MG63 (cell line): ENCODE results near the gene ST6GALNAC2. TPM values are rescaled to one million over a fixed set of nuclear protein-coding genes. Genes with fewer than 3 reads are reported as not detected.
"Not testable (repeated sequence)": the region's sequence is repeated elsewhere in the genome, so short reads cannot be mapped to it uniquely, and the experiment has no call there.

Source experiments
- DNase-seq: peaks from one replicate; pipeline ENCODE4 v3.0.0-alpha.2; 2020
- H3K27me3 ChIP-seq: fragments of 250-450 bp; sonication (Bioruptor Pico); 2 replicates; pipeline ENCODE4 v1.5.1; 2020; ENCODE audit warnings: mild to moderate bottlenecking, moderate library complexity
- H3K36me3 ChIP-seq: fragments of 250-450 bp; sonication (Bioruptor Pico); 2 replicates; pipeline ENCODE4 v1.5.1; 2020; ENCODE audit warnings: mild to moderate bottlenecking, moderate library complexity
- H3K4me3 ChIP-seq: fragments of 250-450 bp; sonication (Bioruptor Pico); 2 replicates; pipeline ENCODE4 v1.5.1; 2020; ENCODE audit warnings: mild to moderate bottlenecking, moderate library complexity
- H3K9me3 ChIP-seq: fragments of 250-450 bp; sonication (Bioruptor Pico); 2 replicates; pipeline ENCODE4 v1.5.1; 2020; ENCODE audit warnings: mild to moderate bottlenecking, moderate library complexity
- total RNA-seq: library from RNA; depleted of rRNA; stranded (reverse); fragments of >200 nt; shearing (Covaris generic); gene quantifications from 2 replicates; pipeline ENCODE4 v1.2.3, GENCODE V29; 2014; ENCODE audit warnings: low replicate concordance

Gene ST6GALNAC2
- total RNA-seq, 1 experiment from 2014 or later = 0.30 TPM

DNA sequence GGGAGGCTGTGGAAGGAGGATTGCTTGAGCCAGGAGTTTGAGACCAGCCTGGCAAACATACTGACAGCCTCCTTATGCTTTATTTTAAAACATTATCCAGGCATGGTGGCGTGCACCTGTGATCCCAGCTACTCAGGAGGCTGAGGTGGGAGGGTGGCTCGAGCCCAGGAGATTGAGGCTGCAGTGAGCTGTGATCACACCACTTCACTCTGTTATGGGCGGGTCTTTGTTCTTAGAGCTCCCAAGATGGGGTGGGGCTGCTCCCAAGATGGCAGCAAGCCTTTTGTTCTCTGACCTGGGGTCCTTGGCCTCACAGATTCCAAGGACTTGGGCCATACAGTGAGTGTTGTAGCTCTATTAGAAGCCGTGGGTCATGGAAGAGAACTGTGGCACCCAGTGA is 26.1 kb upstream of the ST6GALNAC2 start:
- Histone ChIP-seq H3K4me3 (no peak overlapping the region), H3K36me3 (no peaks in the 10 kb centered on the region), H3K27me3 (no peaks in the 10 kb centered on the region), H3K9me3 (no peaks in the 10 kb centered on the region; the same call in 1 of the 2 replicates)
- no peak for DNase-seq

GRCh38 chr17:76611080-76611749 is 25.6 kb upstream of the ST6GALNAC2 start:
- not testable (repeated sequence) for H3K9me3 ChIP-seq, H3K4me3 ChIP-seq, H3K36me3 ChIP-seq, H3K27me3 ChIP-seq, DNase-seq

GRCh38 chr17:76606685-76607084 is 21.0 kb upstream of the ST6GALNAC2 start:
- not testable (repeated sequence) for H3K27me3 ChIP-seq, H3K9me3 ChIP-seq, H3K36me3 ChIP-seq, H3K4me3 ChIP-seq, DNase-seq

DNA sequence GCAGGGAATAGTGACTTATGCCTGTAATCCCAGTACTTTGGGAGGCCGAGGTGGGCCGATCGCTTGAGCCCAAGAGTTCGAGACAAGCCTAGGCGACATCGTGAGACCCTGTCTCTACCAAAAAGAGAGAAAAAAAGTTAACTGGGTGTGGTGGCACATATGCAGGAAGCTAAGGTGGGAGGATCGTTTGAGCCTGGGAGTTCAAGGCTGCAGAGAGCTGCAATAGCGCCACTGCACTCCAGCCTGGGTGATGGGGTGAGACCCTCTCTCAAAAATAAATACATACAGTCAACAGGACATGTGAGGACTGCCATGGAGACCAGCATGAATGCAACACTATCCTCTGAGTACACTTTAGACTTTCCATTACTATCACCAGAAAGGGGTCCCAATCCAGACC is 15.4 kb upstream of the ST6GALNAC2 start:
- DNase-seq = no peak
- H3K27me3 ChIP-seq = no peaks in the 10 kb centered on the region
- peaks cover 4% of the 10 kb centered on the region; the same call in 1 of the 2 replicates for H3K9me3 ChIP-seq
- H3K36me3 ChIP-seq = no peaks in the 10 kb centered on the region
- H3K4me3 ChIP-seq = no peak overlapping the region

GRCh38 chr17:76599694-76600460 is 14.2 kb upstream of the ST6GALNAC2 start:
- no peaks in the 10 kb centered on the region for H3K36me3 ChIP-seq
- H3K4me3 ChIP-seq = no peak overlapping the region
- DNase-seq = no peak
- peaks cover 4% of the 10 kb centered on the region; the same call in 1 of the 2 replicates for H3K9me3 ChIP-seq
- H3K27me3 ChIP-seq = no peaks in the 10 kb centered on the region

- DNase-seq = no peak
- H3K27me3 ChIP-seq = no peaks in the 10 kb centered on the region
- H3K36me3 ChIP-seq = no peaks in the 10 kb centered on the region
- no peak overlapping the region for H3K4me3 ChIP-seq
- peaks cover 4% of the 10 kb centered on the region; the same call in 1 of the 2 replicates for H3K9me3 ChIP-seq
These were observed 12.4 kb upstream of the ST6GALNAC2 start for GRCh38 chr17:76598004-76598439.

DNA sequence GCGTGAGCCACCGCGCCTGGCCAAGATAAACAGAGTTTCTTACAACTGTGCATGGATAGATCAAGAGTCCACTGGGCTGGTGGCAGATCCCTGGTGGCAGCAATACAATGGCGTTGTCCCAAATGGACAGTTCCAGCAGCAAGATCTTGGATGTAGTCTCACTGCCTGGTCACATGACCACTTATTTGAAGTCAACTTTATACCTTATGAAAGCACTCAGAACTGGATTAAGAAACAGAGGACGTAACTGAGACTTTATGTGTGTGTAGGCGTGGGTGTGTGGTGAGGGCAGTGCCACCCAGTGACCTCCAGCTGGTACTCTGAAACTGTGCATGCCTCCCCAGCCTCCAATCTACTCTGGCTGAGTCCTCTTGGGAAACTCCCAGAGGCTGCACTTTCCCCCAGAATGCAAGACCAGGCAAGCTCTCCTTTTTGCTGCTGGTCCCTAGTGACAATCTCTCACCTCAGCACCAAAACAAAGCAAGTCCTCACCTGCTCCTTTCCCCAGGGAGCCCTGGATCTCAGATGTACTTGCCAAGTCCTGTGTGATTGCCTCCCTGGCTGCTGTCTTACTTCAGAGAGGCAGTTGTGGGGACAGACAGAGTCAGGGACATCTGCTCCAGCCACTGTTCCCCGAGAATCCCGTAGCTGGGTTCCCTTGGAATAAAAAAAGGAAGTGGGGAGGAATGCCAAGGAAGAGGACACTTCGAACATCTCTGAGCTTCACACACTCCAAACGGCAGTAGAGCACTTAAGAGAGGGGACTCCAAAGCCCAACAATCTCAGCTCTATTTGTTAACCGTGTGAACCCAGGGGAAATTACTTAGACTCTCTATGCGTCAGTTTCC is 11.7 kb upstream of the ST6GALNAC2 start:
- no peak for DNase-seq
- H3K9me3 ChIP-seq = no peaks in the 10 kb centered on the region
- no peaks in the 10 kb centered on the region for H3K27me3 ChIP-seq
- no peak overlapping the region for H3K4me3 ChIP-seq
- H3K36me3 ChIP-seq = no peaks in the 10 kb centered on the region

DNA sequence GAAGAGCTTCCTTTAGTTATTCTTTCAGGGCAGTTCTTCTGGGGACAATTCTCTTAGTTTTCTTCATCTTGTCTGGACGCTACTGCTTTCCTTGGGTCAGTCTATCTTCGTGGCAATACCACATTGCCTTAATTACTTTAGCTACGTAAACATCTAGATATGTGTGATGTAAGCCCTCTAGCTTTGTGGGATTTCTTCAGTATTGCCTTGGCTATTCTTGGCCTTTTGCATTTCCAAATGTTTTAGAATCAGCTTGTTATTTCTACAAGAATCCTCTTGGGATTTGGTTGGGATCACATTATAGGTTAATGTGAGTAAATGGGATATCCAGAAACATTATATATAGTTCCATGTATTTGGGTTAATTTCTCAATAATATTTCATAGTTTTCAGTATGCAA is 9.0 kb upstream of the ST6GALNAC2 start:
- no peaks in the 10 kb centered on the region for H3K27me3 ChIP-seq
- H3K36me3 ChIP-seq = no peaks in the 10 kb centered on the region
- no peak overlapping the region for H3K4me3 ChIP-seq
- no peak for DNase-seq
- H3K9me3 ChIP-seq = no peaks in the 10 kb centered on the region

DNA sequence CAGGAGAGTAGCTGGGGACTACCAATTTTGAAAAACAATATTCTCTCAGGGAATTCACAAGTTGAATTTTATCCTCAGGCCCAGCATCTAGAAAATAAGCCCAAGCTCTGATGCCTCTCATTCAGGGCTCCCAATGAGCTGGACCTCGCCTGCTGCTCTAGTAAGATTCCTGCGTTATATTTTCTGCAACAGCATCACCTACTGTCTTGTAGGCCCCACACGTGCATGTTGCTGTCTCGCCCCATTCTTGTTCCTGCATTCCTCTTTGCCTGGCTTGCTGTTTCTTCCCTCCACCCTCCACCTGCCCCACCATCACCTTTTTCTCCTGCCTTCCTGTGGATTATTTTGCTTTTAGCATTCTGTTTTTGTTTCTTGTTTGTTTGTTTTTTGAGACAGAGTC is 8.3 kb upstream of the ST6GALNAC2 start:
- DNase-seq = no peak
- Histone ChIP-seq H3K27me3 (no peaks in the 10 kb centered on the region), H3K9me3 (no peaks in the 10 kb centered on the region), H3K36me3 (no peaks in the 10 kb centered on the region), H3K4me3 (no peak overlapping the region)

GRCh38 chr17:76593384-76593826 is 7.7 kb upstream of the ST6GALNAC2 start:
- H3K4me3 ChIP-seq = no peak overlapping the region
- H3K27me3 ChIP-seq = no peaks in the 10 kb centered on the region
- DNase-seq = no peak
- no peaks in the 10 kb centered on the region for H3K9me3 ChIP-seq
- H3K36me3 ChIP-seq = no peaks in the 10 kb centered on the region

DNA sequence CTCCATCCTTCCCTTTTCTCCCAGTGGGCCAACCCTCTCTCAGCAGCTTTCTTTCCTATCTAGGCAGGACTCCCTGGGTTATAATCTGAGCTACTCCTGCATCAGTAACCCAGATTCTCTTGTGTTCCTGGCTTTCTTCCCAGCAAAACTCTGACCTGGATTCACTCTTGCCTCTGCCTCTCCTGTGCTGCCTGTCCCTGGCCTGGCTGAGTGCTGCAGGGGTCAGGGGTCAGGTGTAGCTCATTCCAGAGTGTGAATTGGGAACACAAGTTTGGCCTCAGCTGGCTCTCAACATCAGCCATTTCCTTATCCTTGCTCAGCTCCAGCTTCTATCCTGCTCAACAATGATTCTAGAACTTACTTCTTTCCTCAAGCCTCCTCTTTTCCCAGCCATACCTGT is 2.5 kb upstream of the ST6GALNAC2 start:
- no peaks in the 10 kb centered on the region for H3K36me3 ChIP-seq
- DNase-seq = no peak
- no peak overlapping the region for H3K4me3 ChIP-seq
- H3K27me3 ChIP-seq = no peaks in the 10 kb centered on the region
- no peaks in the 10 kb centered on the region for H3K9me3 ChIP-seq

DNA sequence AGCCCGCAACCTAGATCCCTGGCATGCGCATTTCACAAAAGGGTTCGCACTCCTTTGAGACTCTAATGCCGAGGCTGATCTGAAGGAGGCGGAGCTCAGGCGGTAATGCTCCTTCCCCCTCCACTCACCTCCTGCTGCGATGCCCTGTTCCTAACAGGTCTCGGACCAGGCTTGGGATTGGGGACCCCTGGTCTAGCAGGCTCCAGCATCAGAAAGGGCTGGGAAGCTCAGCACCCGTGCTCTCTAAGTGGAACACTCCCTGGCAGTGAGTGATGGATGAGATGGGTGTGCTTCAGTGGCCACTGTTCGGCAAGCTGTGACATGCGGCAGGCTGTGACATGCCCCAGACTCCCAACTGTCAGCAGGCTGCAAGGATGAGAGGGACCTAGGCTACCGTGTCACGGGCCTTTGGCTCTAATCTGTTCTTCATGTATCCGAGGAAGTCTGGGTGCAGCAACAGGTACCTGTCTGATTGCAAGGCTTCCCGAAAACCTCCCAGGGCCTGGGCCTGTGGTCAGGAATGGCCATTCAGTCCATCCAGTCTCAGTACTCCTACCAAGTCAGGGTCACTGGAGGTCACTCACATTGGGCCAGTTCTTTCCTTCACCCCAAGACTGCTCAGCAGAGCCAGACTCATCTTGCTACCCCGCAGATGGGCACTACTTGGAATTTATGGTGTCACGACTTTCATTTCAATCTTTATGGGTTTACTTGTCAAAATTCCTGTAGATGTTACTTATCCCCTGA is 1.3 kb upstream of the ST6GALNAC2 start:
- no peak overlapping the region for H3K4me3 ChIP-seq
- DNase-seq = no peak
- H3K9me3 ChIP-seq = no peaks in the 10 kb centered on the region
- no peaks in the 10 kb centered on the region for H3K36me3 ChIP-seq
- no peaks in the 10 kb centered on the region for H3K27me3 ChIP-seq

DNA sequence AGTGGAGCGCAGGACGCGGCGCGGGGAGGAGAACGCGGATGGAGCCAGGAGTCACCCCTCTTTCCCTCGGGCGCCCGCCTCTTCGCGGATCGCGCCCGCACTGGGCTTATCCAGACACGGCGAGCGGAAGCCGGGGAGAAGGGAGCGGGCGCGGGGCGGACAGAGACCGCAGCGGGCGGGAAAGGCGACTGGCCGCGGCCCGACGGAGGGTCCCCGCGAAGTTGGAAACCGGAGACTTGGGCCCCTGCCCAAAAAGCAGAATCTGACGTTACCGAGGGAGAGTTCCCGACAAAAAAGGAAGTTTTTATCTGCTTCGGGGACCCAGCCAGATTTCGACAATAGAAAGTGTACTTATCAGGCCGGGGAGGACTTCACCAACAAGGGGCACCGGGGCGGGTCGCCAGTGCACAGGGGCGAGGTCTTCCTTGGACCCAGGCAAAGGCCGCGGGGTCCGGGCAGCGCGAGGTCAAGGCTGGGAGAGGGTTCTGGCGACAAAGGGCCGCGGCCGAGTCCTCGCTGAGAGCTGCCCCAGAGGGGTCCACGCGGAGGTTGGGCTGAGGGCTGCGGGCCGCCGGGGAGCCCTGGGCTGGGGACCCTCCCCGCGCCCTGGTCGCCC is 519 bp downstream of the ST6GALNAC2 start:
- no peaks in the 10 kb centered on the region for H3K27me3 ChIP-seq
- H3K36me3 ChIP-seq = no peaks in the 10 kb centered on the region
- peak overlapping the region; percentile 53 for H3K4me3 ChIP-seq
- no peaks in the 10 kb centered on the region for H3K9me3 ChIP-seq
- no peak for DNase-seq

DNA sequence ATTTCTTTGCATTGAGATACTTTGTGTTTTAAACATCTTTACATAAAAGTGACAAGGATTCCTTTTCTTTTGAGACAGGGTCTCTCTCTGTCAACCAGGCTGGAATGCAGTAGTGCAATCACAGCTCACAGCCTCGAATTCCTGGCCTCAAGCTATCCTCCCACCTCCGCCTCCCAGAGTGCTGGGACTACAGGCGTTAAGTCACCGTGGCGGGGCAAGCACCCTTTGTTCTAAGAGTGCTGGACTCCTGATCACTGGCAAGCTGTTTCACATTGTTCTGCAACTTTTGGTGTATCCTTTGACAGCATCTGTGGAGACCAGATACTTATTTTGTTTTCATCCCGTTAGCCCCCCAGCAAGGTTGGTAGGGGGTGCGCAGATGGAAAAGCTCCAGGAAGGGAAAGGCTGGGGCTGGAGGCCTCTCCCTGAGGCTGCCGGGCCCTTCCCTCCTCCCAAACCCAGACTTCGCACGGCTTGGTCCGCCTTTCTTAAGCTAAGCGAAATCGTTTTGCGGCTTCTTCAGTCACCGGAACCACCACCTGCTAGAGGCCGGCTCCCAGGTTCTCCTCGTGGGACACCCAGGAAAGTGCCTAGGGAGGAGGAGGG is 1.1 kb downstream of the ST6GALNAC2 start:
- H3K27me3 ChIP-seq = no peaks in the 10 kb centered on the region
- no peak overlapping the region for H3K4me3 ChIP-seq
- DNase-seq = no peak
- no peaks in the 10 kb centered on the region for H3K36me3 ChIP-seq
- no peaks in the 10 kb centered on the region for H3K9me3 ChIP-seq

- no peaks in the 10 kb centered on the region for H3K27me3 ChIP-seq
- no peak overlapping the region for H3K4me3 ChIP-seq
- DNase-seq = no peak
- H3K9me3 ChIP-seq = no peaks in the 10 kb centered on the region
- no peaks in the 10 kb centered on the region for H3K36me3 ChIP-seq
These were observed 3.0 kb downstream of the ST6GALNAC2 start for GRCh38 chr17:76582660-76583059.

- H3K4me3 ChIP-seq = no peak overlapping the region
- no peaks in the 10 kb centered on the region for H3K9me3 ChIP-seq
- no peaks in the 10 kb centered on the region for H3K27me3 ChIP-seq
- no peak for DNase-seq
- H3K36me3 ChIP-seq = no peaks in the 10 kb centered on the region
These were observed 4.1 kb downstream of the ST6GALNAC2 start for GRCh38 chr17:76581515-76581914.
